ENCODE results near the gene JAKMIP3.
A peak's percentile ranks its signal among the peaks of the same experiment; 100 is the strongest.

The JAKMIP3 gene

GRCh38 chr10:132065491-132066105 is at the start of gene JAKMIP3:
TSS of gene JAKMIP3 (plus strand) at chr10:132065946. CDS start at chr10:132104809, 38,863 bp downstream.
- H3K9me3 ChIP-seq (ENCODE audit: control insufficient read depth, insufficient read depth, low read length): no peaks in the 10 kb centered on the region
- H3K4me1 ChIP-seq (ENCODE audit: control insufficient read depth, insufficient read depth, low read length): peaks cover 17% of the 10 kb centered on the region
- H3K9ac ChIP-seq (ENCODE audit: low read depth, low read length): no peak within 1 kb of the TSS
- H3K4me3 ChIP-seq (ENCODE audit: low read depth, low read length): peak within 1 kb of the TSS; percentile 1; the same call in 1 of the 2 replicates
- H3K27ac ChIP-seq (ENCODE audit: low read depth, low read length): no peak within 1 kb of the TSS
- H3K27me3 ChIP-seq (ENCODE audit: control insufficient read depth, insufficient read depth, low read length): no peaks in the 10 kb centered on the region
- H3K36me3 ChIP-seq (ENCODE audit: control insufficient read depth, insufficient read depth, low read length): no peaks in the 10 kb centered on the region

GRCh38 chr10:132016514-132016913 is 49.2 kb upstream of the JAKMIP3 start:
- H3K27ac ChIP-seq (ENCODE audit: low read depth, low read length): no peak overlapping the region
- no peaks in the 10 kb centered on the region for H3K36me3 ChIP-seq (ENCODE audit: control insufficient read depth, insufficient read depth, low read length)
- no peak overlapping the region for H3K9ac ChIP-seq (ENCODE audit: low read depth, low read length)
- peaks cover 1% of the 10 kb centered on the region for H3K4me1 ChIP-seq (ENCODE audit: control insufficient read depth, insufficient read depth, low read length)
- H3K27me3 ChIP-seq (ENCODE audit: control insufficient read depth, insufficient read depth, low read length): no peaks in the 10 kb centered on the region
- no peaks in the 10 kb centered on the region for H3K9me3 ChIP-seq (ENCODE audit: control insufficient read depth, insufficient read depth, low read length)
- no peak overlapping the region for H3K4me3 ChIP-seq (ENCODE audit: low read depth, low read length)

GRCh38 chr10:132018446-132018845 is 47.3 kb upstream of the JAKMIP3 start:
- H3K27me3 ChIP-seq (ENCODE audit: control insufficient read depth, insufficient read depth, low read length): 0 out of 2 replicates have a peak, but pooled peaks cover 4% of the 10 kb centered on the region
- H3K9me3 ChIP-seq (ENCODE audit: control insufficient read depth, insufficient read depth, low read length): no peaks in the 10 kb centered on the region
- no peak overlapping the region for H3K27ac ChIP-seq (ENCODE audit: low read depth, low read length)
- H3K4me1 ChIP-seq (ENCODE audit: control insufficient read depth, insufficient read depth, low read length): peaks cover 3% of the 10 kb centered on the region; the same call in 1 of the 2 replicates
- no peaks in the 10 kb centered on the region for H3K36me3 ChIP-seq (ENCODE audit: control insufficient read depth, insufficient read depth, low read length)
- no peak overlapping the region for H3K4me3 ChIP-seq (ENCODE audit: low read depth, low read length)
- no peak overlapping the region for H3K9ac ChIP-seq (ENCODE audit: low read depth, low read length)

GRCh38 chr10:132019366-132019765 is 46.4 kb upstream of the JAKMIP3 start:
- H3K4me3 ChIP-seq (ENCODE audit: low read depth, low read length): no peak overlapping the region
- H3K36me3 ChIP-seq (ENCODE audit: control insufficient read depth, insufficient read depth, low read length): no peaks in the 10 kb centered on the region
- no peaks in the 10 kb centered on the region for H3K9me3 ChIP-seq (ENCODE audit: control insufficient read depth, insufficient read depth, low read length)
- no peak overlapping the region for H3K9ac ChIP-seq (ENCODE audit: low read depth, low read length)
- 0 out of 2 replicates have a peak, but pooled peaks cover 8% of the 10 kb centered on the region for H3K27me3 ChIP-seq (ENCODE audit: control insufficient read depth, insufficient read depth, low read length)
- no peak overlapping the region for H3K27ac ChIP-seq (ENCODE audit: low read depth, low read length)
- peaks cover 6% of the 10 kb centered on the region; the same call in 1 of the 2 replicates for H3K4me1 ChIP-seq (ENCODE audit: control insufficient read depth, insufficient read depth, low read length)

GRCh38 chr10:132020456-132020855 is 45.3 kb upstream of the JAKMIP3 start:
- Histone ChIP-seq H3K4me3 (ENCODE audit: low read depth, low read length) (no peak overlapping the region), H3K4me1 (ENCODE audit: control insufficient read depth, insufficient read depth, low read length) (peaks cover 6% of the 10 kb centered on the region; the same call in 1 of the 2 replicates), H3K27ac (ENCODE audit: low read depth, low read length) (no peak overlapping the region), H3K9ac (ENCODE audit: low read depth, low read length) (no peak overlapping the region), H3K9me3 (ENCODE audit: control insufficient read depth, insufficient read depth, low read length) (no peaks in the 10 kb centered on the region), H3K36me3 (ENCODE audit: control insufficient read depth, insufficient read depth, low read length) (no peaks in the 10 kb centered on the region), H3K27me3 (ENCODE audit: control insufficient read depth, insufficient read depth, low read length) (0 out of 2 replicates have a peak, but pooled peaks cover 8% of the 10 kb centered on the region)

- Histone ChIP-seq H3K4me3 (ENCODE audit: low read depth, low read length) (no peak overlapping the region), H3K9me3 (ENCODE audit: control insufficient read depth, insufficient read depth, low read length) (no peaks in the 10 kb centered on the region), H3K9ac (ENCODE audit: low read depth, low read length) (no peak overlapping the region), H3K36me3 (ENCODE audit: control insufficient read depth, insufficient read depth, low read length) (no peaks in the 10 kb centered on the region), H3K27me3 (ENCODE audit: control insufficient read depth, insufficient read depth, low read length) (0 out of 2 replicates have a peak, but pooled peaks cover 8% of the 10 kb centered on the region), H3K4me1 (ENCODE audit: control insufficient read depth, insufficient read depth, low read length) (peaks cover 6% of the 10 kb centered on the region; the same call in 1 of the 2 replicates), H3K27ac (ENCODE audit: low read depth, low read length) (no peak overlapping the region)
These were observed 44.7 kb upstream of the JAKMIP3 start for GRCh38 chr10:132021046-132021445.

GRCh38 chr10:132021504-132022143 is 44.1 kb upstream of the JAKMIP3 start:
- Histone ChIP-seq H3K9me3 (ENCODE audit: control insufficient read depth, insufficient read depth, low read length) (no peaks in the 10 kb centered on the region), H3K27me3 (ENCODE audit: control insufficient read depth, insufficient read depth, low read length) (0 out of 2 replicates have a peak, but pooled peaks cover 8% of the 10 kb centered on the region), H3K4me3 (ENCODE audit: low read depth, low read length) (no peak overlapping the region), H3K4me1 (ENCODE audit: control insufficient read depth, insufficient read depth, low read length) (peaks cover 6% of the 10 kb centered on the region; the same call in 1 of the 2 replicates), H3K36me3 (ENCODE audit: control insufficient read depth, insufficient read depth, low read length) (no peaks in the 10 kb centered on the region), H3K9ac (ENCODE audit: low read depth, low read length) (no peak overlapping the region), H3K27ac (ENCODE audit: low read depth, low read length) (no peak overlapping the region)

GRCh38 chr10:132022241-132022640 is 43.5 kb upstream of the JAKMIP3 start:
- Histone ChIP-seq H3K9ac (ENCODE audit: low read depth, low read length) (no peak overlapping the region), H3K27ac (ENCODE audit: low read depth, low read length) (no peak overlapping the region), H3K9me3 (ENCODE audit: control insufficient read depth, insufficient read depth, low read length) (no peaks in the 10 kb centered on the region), H3K4me3 (ENCODE audit: low read depth, low read length) (no peak overlapping the region), H3K27me3 (ENCODE audit: control insufficient read depth, insufficient read depth, low read length) (0 out of 2 replicates have a peak, but pooled peaks cover 8% of the 10 kb centered on the region), H3K4me1 (ENCODE audit: control insufficient read depth, insufficient read depth, low read length) (peaks cover 6% of the 10 kb centered on the region; the same call in 1 of the 2 replicates), H3K36me3 (ENCODE audit: control insufficient read depth, insufficient read depth, low read length) (no peaks in the 10 kb centered on the region)

- H3K27ac ChIP-seq (ENCODE audit: low read depth, low read length): no peak overlapping the region
- H3K4me1 ChIP-seq (ENCODE audit: control insufficient read depth, insufficient read depth, low read length): peaks cover 6% of the 10 kb centered on the region; the same call in 1 of the 2 replicates
- H3K4me3 ChIP-seq (ENCODE audit: low read depth, low read length): no peak overlapping the region
- H3K9ac ChIP-seq (ENCODE audit: low read depth, low read length): no peak overlapping the region
- 0 out of 2 replicates have a peak, but pooled peaks cover 8% of the 10 kb centered on the region for H3K27me3 ChIP-seq (ENCODE audit: control insufficient read depth, insufficient read depth, low read length)
- H3K36me3 ChIP-seq (ENCODE audit: control insufficient read depth, insufficient read depth, low read length): no peaks in the 10 kb centered on the region
- no peaks in the 10 kb centered on the region for H3K9me3 ChIP-seq (ENCODE audit: control insufficient read depth, insufficient read depth, low read length)
These were observed 42.5 kb upstream of the JAKMIP3 start for GRCh38 chr10:132023092-132023811.

- peaks cover 6% of the 10 kb centered on the region; the same call in 1 of the 2 replicates for H3K4me1 ChIP-seq (ENCODE audit: control insufficient read depth, insufficient read depth, low read length)
- H3K27me3 ChIP-seq (ENCODE audit: control insufficient read depth, insufficient read depth, low read length): 0 out of 2 replicates have a peak, but pooled peaks cover 8% of the 10 kb centered on the region
- H3K9me3 ChIP-seq (ENCODE audit: control insufficient read depth, insufficient read depth, low read length): no peaks in the 10 kb centered on the region
- H3K4me3 ChIP-seq (ENCODE audit: low read depth, low read length): no peak overlapping the region
- no peak overlapping the region for H3K9ac ChIP-seq (ENCODE audit: low read depth, low read length)
- H3K36me3 ChIP-seq (ENCODE audit: control insufficient read depth, insufficient read depth, low read length): no peaks in the 10 kb centered on the region
- H3K27ac ChIP-seq (ENCODE audit: low read depth, low read length): no peak overlapping the region
These were observed 38.2 kb upstream of the JAKMIP3 start for GRCh38 chr10:132027423-132027983.
